ENCODE results near the gene KRTAP5-7.
"Not testable (repeated sequence)": the region's sequence is repeated elsewhere in the genome, so short reads cannot be mapped to it uniquely, and the experiment has no call there.

KRTAP5-7 gene

DNA sequence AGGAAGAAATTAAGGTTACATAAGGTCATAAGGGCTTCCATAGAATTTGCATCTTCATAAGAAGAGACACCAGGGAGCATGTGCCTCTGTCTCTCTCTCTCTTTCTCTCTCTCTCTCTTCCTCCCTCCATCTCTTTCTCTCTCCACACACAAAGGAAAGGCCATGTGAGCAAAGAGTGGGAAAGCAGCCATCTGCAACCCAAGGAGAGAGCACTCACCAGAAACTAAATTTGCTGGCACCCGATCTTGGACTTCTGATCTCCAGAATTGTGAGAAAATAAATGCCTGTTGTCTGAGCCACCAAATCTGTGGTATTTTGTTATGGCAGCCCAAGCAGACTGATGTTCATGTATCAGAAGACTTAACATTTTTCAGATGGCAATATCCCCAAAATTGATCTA, 31.9 kb downstream of the KRTAP5-7 start:
- no peak overlapping the region for H3K27ac ChIP-seq
- TF ChIP-seq, protein P1, sequence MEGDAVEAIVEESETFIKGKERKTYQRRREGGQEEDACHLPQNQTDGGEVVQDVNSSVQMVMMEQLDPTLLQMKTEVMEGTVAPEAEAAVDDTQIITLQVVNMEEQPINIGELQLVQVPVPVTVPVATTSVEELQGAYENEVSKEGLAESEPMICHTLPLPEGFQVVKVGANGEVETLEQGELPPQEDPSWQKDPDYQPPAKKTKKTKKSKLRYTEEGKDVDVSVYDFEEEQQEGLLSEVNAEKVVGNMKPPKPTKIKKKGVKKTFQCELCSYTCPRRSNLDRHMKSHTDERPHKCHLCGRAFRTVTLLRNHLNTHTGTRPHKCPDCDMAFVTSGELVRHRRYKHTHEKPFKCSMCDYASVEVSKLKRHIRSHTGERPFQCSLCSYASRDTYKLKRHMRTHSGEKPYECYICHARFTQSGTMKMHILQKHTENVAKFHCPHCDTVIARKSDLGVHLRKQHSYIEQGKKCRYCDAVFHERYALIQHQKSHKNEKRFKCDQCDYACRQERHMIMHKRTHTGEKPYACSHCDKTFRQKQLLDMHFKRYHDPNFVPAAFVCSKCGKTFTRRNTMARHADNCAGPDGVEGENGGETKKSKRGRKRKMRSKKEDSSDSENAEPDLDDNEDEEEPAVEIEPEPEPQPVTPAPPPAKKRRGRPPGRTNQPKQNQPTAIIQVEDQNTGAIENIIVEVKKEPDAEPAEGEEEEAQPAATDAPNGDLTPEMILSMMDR (conservative IDR thresholded peaks at IDR 0.05), result no peak

DNA sequence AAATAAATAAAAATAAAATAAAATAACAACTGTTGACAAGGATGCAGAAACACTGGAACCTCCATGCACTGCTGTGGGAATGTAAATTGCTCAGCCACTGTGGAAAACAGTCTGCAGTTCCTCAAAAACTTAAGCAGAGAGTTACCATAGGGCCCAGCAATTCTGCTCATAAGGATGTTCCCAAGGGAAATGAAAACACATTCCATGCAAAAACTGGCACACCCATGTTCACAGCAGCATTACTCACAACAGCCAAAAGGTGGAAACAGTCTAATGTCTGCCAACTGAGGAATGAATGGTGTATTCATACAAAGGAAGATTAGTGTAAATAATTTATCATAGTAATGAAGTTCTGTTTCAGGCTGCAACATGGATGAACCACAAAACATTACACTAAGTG, 35.1 kb downstream of the KRTAP5-7 start:
- H3K27ac ChIP-seq, result no peak overlapping the region
- TF ChIP-seq, protein P1 (conservative IDR thresholded peaks at IDR 0.05), result no peak

DNA sequence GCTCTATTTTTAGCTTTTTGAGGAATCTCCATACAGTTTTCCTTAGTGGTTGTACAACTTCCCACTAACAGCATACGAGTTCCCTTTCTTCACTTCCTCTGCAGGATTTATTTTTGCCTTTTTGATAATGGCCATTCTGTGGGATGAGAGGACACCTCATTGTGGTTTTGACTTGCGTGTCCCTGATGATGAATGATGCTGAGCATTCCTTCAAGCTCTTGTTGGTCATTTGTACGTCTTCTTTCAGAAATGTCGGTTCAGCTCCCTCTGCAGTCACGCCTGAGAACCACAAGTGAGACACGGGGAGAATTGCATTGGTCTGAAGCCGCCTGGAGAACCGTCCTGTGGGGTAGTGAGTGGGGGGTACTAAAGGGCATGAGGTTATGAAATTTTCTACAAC, 36.3 kb downstream of the KRTAP5-7 start:
- TF ChIP-seq, protein P1 (conservative IDR thresholded peaks at IDR 0.05), result peak; percentile 77
- H3K27ac ChIP-seq, result no peak overlapping the region

DNA sequence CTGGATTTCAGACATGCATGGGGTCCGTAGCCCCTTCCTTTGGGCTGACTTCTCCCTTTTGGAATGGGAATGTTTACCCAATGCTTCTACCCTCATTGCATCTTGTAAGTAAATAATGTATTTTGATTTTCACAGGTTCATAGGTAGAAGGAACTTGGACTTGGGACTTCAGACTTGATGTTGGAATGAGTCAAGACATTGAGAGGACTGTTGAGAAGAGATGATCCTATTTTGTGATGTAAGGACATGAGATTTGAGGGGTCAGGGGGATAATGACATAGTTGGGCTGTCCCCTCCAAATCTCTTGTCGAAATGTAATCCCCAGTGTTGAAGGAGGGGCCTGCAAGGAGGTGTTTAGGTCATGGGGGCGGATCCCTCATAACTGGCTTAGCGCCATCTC, 37.4 kb downstream of the KRTAP5-7 start:
- no peak overlapping the region for H3K27ac ChIP-seq
- TF ChIP-seq, protein P1 (conservative IDR thresholded peaks at IDR 0.05), result no peak

DNA sequence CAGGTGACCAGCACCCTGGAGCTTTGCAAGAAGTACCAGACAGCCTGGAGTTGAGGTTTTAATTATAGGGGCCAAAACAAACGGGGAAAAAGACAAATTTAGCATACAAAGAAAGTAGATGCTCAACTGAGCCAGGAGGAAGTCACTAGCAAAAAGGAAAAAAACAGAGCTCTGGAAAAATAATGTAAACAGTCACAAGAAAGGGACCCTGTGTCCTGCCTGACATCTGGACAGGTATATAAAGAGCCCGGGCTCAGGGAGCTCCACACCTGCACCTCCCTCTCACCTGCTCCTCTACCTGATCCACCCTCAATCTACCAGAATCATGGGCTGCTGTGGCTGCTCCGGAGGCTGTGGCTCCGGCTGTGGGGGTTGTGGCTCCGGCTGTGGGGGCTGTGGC, 38.2 kb downstream of the KRTAP5-7 start, which contains the start of gene KRTAP5-10:
Gene KRTAP5-10 (plus strand): TSS at position 301 of the 400 bp plus-strand sequence. CDS start 25 bp downstream, at position 326.
- TF ChIP-seq, protein P1 (conservative IDR thresholded peaks at IDR 0.05), result no peak

DNA sequence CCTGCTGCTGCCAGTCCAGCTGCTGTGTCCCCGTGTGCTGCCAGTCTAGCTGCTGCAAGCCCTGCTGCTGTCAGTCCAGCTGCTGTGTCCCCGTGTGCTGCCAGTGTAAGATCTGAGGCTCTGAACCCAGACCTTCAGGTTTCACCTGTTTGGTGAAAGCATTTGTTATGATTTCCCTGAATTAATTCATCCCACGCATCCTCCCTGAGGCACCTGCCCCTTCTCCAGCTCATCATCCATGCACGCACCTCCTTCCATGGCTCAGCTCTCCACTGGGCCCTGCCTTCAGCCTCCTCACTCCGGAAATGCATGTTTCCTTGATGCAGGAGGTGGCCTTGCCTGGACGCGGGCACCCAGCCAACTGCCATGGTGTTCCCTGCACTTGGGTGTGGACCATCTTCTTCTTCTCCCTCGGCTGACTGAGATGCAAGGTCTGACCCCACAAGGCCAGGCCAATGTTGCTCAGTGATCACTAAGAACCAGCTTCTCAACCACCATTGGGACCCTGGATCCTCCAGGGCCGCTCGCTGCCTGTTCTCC, 39.1 kb downstream of the KRTAP5-7 start:
- no peak overlapping the region for H3K27ac ChIP-seq
- TF ChIP-seq, protein P1 (conservative IDR thresholded peaks at IDR 0.05), result no peak

More for the DNA sequence above, 38.2 kb downstream of the KRTAP5-7 start, which contains the start of gene KRTAP5-10:
- no peak within 1 kb of the TSS for H3K27ac ChIP-seq

DNA sequence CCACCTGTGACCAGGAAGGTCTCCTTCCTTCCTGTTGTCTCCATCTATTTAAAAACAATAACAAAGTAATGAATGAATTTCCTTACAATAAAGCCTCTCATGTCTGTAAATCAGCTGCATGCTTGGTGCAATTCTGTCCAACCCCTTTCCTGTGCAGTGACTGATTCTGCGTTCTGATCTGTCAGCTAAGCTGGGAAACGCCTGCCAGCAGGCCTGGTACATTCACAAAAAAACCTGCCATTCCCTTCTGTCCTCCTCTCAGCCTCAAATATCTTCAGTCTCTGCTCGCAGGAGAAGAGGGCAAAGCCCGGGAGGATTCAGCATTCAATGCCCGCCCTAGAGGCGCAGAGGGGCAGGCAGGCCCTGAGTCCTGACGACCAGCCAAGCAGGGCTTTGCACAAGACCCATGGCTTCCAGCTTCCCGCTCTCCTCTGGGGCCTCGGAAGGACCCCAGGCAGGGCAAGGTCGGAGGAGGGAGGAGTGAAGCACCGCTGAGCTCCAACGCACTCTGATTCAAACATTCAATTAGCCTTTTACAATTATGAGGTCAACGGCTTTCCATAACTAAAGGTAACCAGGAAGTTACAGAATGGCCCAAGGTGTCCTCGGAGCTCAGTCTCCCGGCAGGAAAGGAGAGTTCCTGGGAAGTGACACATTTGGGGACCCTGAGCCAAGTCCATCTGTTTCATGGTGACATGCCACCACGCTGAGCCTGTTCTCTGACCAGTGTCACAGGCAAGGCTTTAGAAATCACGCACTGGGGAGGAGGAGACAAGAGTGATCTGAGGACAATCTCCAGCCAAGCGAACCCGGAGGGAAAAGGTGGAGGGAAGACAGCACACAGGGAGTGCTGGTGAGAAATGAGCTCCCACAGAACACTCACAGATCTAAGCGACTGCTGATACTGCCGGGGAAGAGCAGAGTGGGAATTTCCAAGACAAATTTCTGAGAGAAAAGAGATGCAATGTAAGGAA, 39.8 kb downstream of the KRTAP5-7 start:
- not testable (repeated sequence) for H3K27ac ChIP-seq

DNA sequence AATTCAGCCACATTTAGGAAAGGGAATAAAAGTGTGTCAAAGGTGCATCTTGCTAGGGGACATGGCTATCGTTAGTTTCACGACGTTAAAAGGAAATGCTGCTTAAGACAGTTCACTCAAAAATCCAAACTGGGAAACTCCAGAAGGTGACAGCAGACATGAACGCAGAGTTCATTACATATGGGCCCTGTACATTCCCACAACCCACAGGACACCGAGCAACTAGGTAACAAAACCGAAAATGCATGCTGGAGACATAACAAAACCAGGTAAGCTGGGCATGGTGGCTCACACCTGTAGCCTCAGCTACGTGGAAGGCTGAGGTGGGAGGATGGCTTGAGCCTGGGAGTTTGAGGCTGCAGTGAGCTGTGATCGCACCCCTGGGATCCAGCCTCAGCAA, 40.6 kb downstream of the KRTAP5-7 start:
- H3K27ac ChIP-seq, result not testable (repeated sequence)

Data from VCaP (cell line).